ENCODE results near the gene ZNF555. TPM values are rescaled to one million over a fixed set of nuclear protein-coding genes. Genes with fewer than 3 reads are reported as not detected.
A peak's percentile ranks its signal among the peaks of the same experiment; 100 is the strongest.
"Not testable (repeated sequence)": the region's sequence is repeated elsewhere in the genome, so short reads cannot be mapped to it uniquely, and the experiment has no call there.

ZNF555 gene
- total RNA-seq, 1 donor from 2014 or later, result 18.8 TPM

DNA sequence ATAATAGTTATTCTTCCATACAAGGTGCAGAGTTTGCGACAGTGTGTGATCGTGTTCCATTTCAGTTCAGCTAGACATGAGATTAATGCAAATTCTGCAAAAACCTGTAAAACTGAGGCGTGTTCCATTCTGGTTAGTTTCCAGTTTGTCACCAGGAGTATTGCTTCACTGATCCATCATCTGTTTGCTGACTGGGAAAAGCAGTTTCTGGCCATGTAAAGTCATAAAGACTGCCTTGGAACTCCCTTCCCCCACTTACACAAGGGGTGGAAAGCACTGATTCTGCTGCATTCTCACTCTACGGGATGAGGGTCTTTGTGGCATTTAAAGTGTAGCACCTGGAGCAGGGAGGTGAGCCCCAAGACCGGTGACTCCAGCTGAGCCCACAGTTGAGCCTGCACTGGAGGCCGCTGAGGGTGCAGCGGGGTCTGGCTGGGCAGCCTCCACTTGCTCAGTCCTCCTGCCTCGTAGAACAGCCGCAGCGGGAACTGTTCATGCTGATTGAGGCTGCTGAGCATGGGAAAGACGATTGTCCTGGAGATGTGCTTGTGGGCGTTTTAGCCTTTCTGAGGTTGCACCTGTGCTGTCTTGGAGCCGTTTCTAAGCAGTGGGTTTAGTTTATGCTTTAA lies 61.4 kb downstream of the ZNF555 start:
- peaks cover 38% of the 10 kb centered on the region for H3K79me2 ChIP-seq (ENCODE audit: low read depth)
- no peaks in the 10 kb centered on the region for H3K4me1 ChIP-seq
- no peaks in the 10 kb centered on the region for H3K36me3 ChIP-seq
- Mint-ChIP-seq H3K36me3 (peaks cover 8% of the 10 kb centered on the region), H3K4me1 (peaks cover 11% of the 10 kb centered on the region), H3K27ac (no peak overlapping the region), H3K9me3 (peaks cover 9% of the 10 kb centered on the region), H3K4me3 (no peak overlapping the region), H3K27me3 (ENCODE audit: insufficient read depth, low read depth) (peaks cover 6% of the 10 kb centered on the region)
- H3K4me2 ChIP-seq, result no peak overlapping the region
- no peak overlapping the region for H3K4me3 ChIP-seq
- H3K27ac ChIP-seq, result no peak overlapping the region
- TF ChIP-seq EZH2phosphoT487 (IDR thresholded peaks at IDR 0.05), result no peak
- TF ChIP-seq, protein P1, sequence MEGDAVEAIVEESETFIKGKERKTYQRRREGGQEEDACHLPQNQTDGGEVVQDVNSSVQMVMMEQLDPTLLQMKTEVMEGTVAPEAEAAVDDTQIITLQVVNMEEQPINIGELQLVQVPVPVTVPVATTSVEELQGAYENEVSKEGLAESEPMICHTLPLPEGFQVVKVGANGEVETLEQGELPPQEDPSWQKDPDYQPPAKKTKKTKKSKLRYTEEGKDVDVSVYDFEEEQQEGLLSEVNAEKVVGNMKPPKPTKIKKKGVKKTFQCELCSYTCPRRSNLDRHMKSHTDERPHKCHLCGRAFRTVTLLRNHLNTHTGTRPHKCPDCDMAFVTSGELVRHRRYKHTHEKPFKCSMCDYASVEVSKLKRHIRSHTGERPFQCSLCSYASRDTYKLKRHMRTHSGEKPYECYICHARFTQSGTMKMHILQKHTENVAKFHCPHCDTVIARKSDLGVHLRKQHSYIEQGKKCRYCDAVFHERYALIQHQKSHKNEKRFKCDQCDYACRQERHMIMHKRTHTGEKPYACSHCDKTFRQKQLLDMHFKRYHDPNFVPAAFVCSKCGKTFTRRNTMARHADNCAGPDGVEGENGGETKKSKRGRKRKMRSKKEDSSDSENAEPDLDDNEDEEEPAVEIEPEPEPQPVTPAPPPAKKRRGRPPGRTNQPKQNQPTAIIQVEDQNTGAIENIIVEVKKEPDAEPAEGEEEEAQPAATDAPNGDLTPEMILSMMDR (IDR thresholded peaks at IDR 0.05), result no peak
- TF ChIP-seq EZH2 (IDR thresholded peaks at IDR 0.05), result no peak
- no peak overlapping the region for H2AFZ ChIP-seq (replicated peaks)
- no peaks in the 10 kb centered on the region for H4K20me1 ChIP-seq (ENCODE audit: low read depth)
- H3K9ac ChIP-seq, result no peak overlapping the region
- H3K9me3 ChIP-seq (ENCODE audit: low read depth), result no peaks in the 10 kb centered on the region
- H3F3A ChIP-seq (ENCODE audit: low read depth), result no peaks in the 10 kb centered on the region
- DNase-seq (ENCODE audit: low spot score), result no peak
- no peaks in the 10 kb centered on the region for H3K27me3 ChIP-seq

DNA sequence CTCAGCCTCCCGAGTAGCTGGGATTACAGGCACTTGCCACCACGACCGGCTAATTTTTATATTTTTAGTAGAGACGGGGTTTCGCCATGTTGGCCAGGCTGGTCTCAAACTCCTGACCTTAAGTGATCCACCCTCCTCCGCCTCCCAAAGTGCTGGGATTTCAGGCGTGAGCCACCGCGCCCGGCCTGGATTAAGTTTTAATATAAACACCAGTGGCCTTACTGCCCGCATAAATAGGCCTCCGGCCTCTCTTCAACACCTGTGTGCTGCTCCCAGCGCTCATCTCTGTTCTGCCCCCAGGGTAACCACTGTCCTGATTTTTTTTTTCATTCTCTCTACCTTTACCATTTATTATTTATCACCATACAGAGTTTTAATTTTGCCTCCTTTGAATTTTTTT lies 62.1 kb downstream of the ZNF555 start:
- H3K9me3 ChIP-seq (ENCODE audit: low read depth); H3K36me3 ChIP-seq; H3K4me1 ChIP-seq; H3K9ac ChIP-seq; H2AFZ ChIP-seq (replicated peaks); H3F3A ChIP-seq (ENCODE audit: low read depth); H3K27me3 ChIP-seq; H3K4me3 ChIP-seq; H3K27me3 Mint-ChIP-seq (ENCODE audit: insufficient read depth, low read depth); H3K27ac ChIP-seq; H3K4me2 ChIP-seq; H4K20me1 ChIP-seq (ENCODE audit: low read depth); H3K4me3 Mint-ChIP-seq; DNase-seq (ENCODE audit: low spot score); H3K36me3 Mint-ChIP-seq; H3K27ac Mint-ChIP-seq: not testable (repeated sequence)
- H3K9me3 Mint-ChIP-seq, result peaks cover 11% of the 10 kb centered on the region
- peaks cover 45% of the 10 kb centered on the region for H3K79me2 ChIP-seq (ENCODE audit: low read depth)
- H3K4me1 Mint-ChIP-seq, result peaks cover 11% of the 10 kb centered on the region

DNA sequence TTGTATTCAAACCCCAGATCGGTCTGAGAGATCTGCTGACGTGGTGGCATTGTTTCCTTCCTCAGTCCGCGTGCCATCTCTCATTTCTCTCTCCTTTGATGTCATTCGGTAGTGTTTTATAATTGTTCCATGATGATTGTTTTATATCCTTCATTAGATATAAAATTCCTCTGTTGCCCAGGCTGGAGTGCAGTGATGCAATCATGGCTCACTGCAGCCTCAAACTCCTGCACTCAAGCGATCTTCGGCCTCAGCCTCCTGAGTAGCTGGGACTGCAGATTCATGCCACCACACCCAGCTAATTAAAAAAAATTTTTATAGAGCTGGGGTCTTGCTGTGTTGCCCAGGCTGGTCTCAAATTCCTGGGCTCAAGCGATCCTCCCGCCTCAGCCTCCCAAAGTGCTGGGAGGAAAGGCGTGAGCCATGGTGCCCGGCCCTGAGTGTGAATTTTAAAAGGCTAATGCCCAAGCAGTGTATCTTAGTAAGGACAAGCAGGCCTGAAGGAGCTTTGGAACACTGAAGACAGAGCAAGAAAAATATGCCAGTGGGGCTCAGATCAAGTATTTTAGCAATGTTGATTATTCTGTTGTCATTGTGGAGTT lies 64.7 kb downstream of the ZNF555 start:
- no peak for DNase-seq (ENCODE audit: low spot score)
- peaks cover 51% of the 10 kb centered on the region for H3K79me2 ChIP-seq (ENCODE audit: low read depth)
- Mint-ChIP-seq H3K27ac (no peak overlapping the region), H3K9me3 (peaks cover 18% of the 10 kb centered on the region), H3K4me3 (peak overlapping the region; percentile 51), H3K27me3 (ENCODE audit: insufficient read depth, low read depth) (peaks cover 4% of the 10 kb centered on the region), H3K4me1 (peaks cover 11% of the 10 kb centered on the region), H3K36me3 (peaks cover 15% of the 10 kb centered on the region)
- H3K9me3 ChIP-seq (ENCODE audit: low read depth), result no peaks in the 10 kb centered on the region
- no peaks in the 10 kb centered on the region for H4K20me1 ChIP-seq (ENCODE audit: low read depth)
- TF ChIP-seq EZH2 (IDR thresholded peaks at IDR 0.05), result no peak
- no peak for TF ChIP-seq EZH2phosphoT487 (IDR thresholded peaks at IDR 0.05)
- TF ChIP-seq, protein P1 (IDR thresholded peaks at IDR 0.05), result no peak
- H3K4me2 ChIP-seq, result no peak overlapping the region
- no peak overlapping the region for H3K9ac ChIP-seq
- no peaks in the 10 kb centered on the region for H3K4me1 ChIP-seq
- no peaks in the 10 kb centered on the region for H3F3A ChIP-seq (ENCODE audit: low read depth)
- H3K4me3 ChIP-seq, result no peak overlapping the region
- H3K27ac ChIP-seq, result no peak overlapping the region
- H2AFZ ChIP-seq (replicated peaks), result no peak overlapping the region
- no peaks in the 10 kb centered on the region for H3K27me3 ChIP-seq
- no peaks in the 10 kb centered on the region for H3K36me3 ChIP-seq

DNA sequence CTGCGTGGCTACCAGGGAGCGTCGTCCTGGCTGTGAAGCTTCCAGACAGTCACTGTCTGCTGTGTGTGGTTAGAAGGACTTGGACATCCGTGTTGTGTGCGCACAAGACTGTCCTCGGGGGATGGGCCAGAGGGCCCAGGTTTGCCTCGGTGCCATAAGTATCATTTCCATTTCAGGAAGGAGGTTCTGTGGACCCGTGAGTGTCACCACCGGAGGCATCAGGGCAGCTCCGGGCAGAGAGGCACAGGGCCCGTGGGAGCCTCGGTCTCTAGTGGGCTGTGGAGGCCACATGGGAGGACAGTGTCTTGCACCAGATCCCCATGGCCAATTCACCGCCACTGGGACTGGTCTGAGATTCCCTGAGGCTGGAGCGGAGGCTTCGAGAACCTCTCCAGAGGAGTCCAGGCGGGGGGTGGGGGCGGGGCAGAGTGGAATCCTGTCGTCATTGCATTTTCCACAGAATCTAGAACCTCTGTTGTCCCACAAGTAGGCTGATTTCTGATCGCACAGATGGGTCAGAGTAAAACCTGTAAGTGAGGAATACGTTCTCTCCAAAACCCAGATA lies 65.4 kb downstream of the ZNF555 start:
- Mint-ChIP-seq H3K4me3 (no peak overlapping the region), H3K27ac (no peak overlapping the region), H3K9me3 (peaks cover 22% of the 10 kb centered on the region), H3K27me3 (ENCODE audit: insufficient read depth, low read depth) (peaks cover 4% of the 10 kb centered on the region), H3K4me1 (peaks cover 8% of the 10 kb centered on the region), H3K36me3 (peaks cover 18% of the 10 kb centered on the region)
- Histone ChIP-seq H3K36me3 (no peaks in the 10 kb centered on the region), H3K27me3 (no peaks in the 10 kb centered on the region), H3K4me3 (no peak overlapping the region), H3K9ac (no peak overlapping the region), H3K4me1 (no peaks in the 10 kb centered on the region), H3K27ac (no peak overlapping the region), H3K9me3 (ENCODE audit: low read depth) (no peaks in the 10 kb centered on the region), H2AFZ (replicated peaks) (no peak overlapping the region), H3K4me2 (no peak overlapping the region), H3F3A (ENCODE audit: low read depth) (no peaks in the 10 kb centered on the region), H3K79me2 (ENCODE audit: low read depth) (peaks cover 50% of the 10 kb centered on the region), H4K20me1 (ENCODE audit: low read depth) (no peaks in the 10 kb centered on the region)
- DNase-seq (ENCODE audit: low spot score), result no peak
- TF ChIP-seq EZH2phosphoT487 (IDR thresholded peaks at IDR 0.05) (no peak), EZH2 (IDR thresholded peaks at IDR 0.05) (no peak)
- TF ChIP-seq, protein P1 (IDR thresholded peaks at IDR 0.05), result no peak

All from neural progenitor cell (in vitro differentiated cells).